Type B pancreatic cell (in vitro differentiated cells): ENCODE data around the gene FGF3. TPM values are rescaled to one million over a fixed set of nuclear protein-coding genes. Genes with fewer than 3 reads are reported as not detected.

ENCODE experiments used
- DNase-seq: peaks from one replicate; pipeline ENCODE4 v3.0.0; 2021; ENCODE audit warnings: mixed read lengths; ENCODE audit not compliant: unreplicated experiment; ENCODE audit errors: extremely low spot score
- H3K27ac Mint-ChIP-seq: 2 replicates; pipeline ENCODE4 v1.8.0; 2021; ENCODE audit warnings: mild to moderate bottlenecking, mixed read lengths
- H3K27me3 Mint-ChIP-seq: 2 replicates; pipeline ENCODE4 v1.8.0; 2021; ENCODE audit warnings: mixed read lengths
- H3K36me3 Mint-ChIP-seq: 2 replicates; pipeline ENCODE4 v1.8.0; 2021; ENCODE audit warnings: mixed read lengths
- H3K4me1 Mint-ChIP-seq: one replicate; pipeline ENCODE4 v1.8.0; 2021; ENCODE audit warnings: mixed read lengths; ENCODE audit not compliant: unreplicated experiment
- H3K4me3 Mint-ChIP-seq: 2 replicates; pipeline ENCODE4 v1.8.0; 2021; ENCODE audit warnings: mild to moderate bottlenecking, mixed read lengths
- H3K9me3 Mint-ChIP-seq: 2 replicates; pipeline ENCODE4 v1.8.0; 2021; ENCODE audit warnings: mixed read lengths
- CTCF ChIP-seq: fragments of 200-600 bp; sonication (generic); conservative IDR thresholded peaks from 2 replicates; pipeline ENCODE4 v1.5.0; 2021; ENCODE audit warnings: antibody characterized with exemption, mild to moderate bottlenecking
- total RNA-seq: library from RNA; stranded (reverse); gene quantifications from 2 replicates; pipeline ENCODE4 v1.2.1, GENCODE V29; 2021; ENCODE audit warnings: low replicate concordance

The FGF3 gene
- total RNA-seq, 1 donor from 2014 or later = not detected

GRCh38 chr11:69830086-69830485 lies 10.9 kb upstream of the FGF3 start:
- no peak for DNase-seq
- no peaks in the 10 kb centered on the region for H3K9me3 Mint-ChIP-seq
- H3K27me3 Mint-ChIP-seq = peaks cover 28% of the 10 kb centered on the region
- H3K4me3 Mint-ChIP-seq = no peak overlapping the region
- H3K4me1 Mint-ChIP-seq = peaks cover 5% of the 10 kb centered on the region
- no peak for TF ChIP-seq CTCF
- no peak overlapping the region for H3K27ac Mint-ChIP-seq
- no peaks in the 10 kb centered on the region for H3K36me3 Mint-ChIP-seq

- peaks cover 5% of the 10 kb centered on the region for H3K4me1 Mint-ChIP-seq
- no peak for TF ChIP-seq CTCF
- H3K4me3 Mint-ChIP-seq = no peak overlapping the region
- H3K9me3 Mint-ChIP-seq = no peaks in the 10 kb centered on the region
- H3K27me3 Mint-ChIP-seq = peaks cover 37% of the 10 kb centered on the region
- DNase-seq = no peak
- no peaks in the 10 kb centered on the region for H3K36me3 Mint-ChIP-seq
- no peak overlapping the region for H3K27ac Mint-ChIP-seq
These were observed 9.7 kb upstream of the FGF3 start for GRCh38 chr11:69828971-69829344.

GRCh38 chr11:69828276-69828970 lies 9.2 kb upstream of the FGF3 start:
- Mint-ChIP-seq H3K36me3 (no peaks in the 10 kb centered on the region), H3K4me3 (no peak overlapping the region), H3K27me3 (peaks cover 36% of the 10 kb centered on the region), H3K9me3 (no peaks in the 10 kb centered on the region), H3K27ac (no peak overlapping the region), H3K4me1 (peaks cover 5% of the 10 kb centered on the region)
- TF ChIP-seq CTCF = no peak
- DNase-seq = no peak

GRCh38 chr11:69826773-69827172 lies 7.6 kb upstream of the FGF3 start:
- Mint-ChIP-seq H3K27ac (no peak overlapping the region), H3K9me3 (no peaks in the 10 kb centered on the region), H3K4me1 (no peaks in the 10 kb centered on the region), H3K36me3 (no peaks in the 10 kb centered on the region), H3K4me3 (no peak overlapping the region), H3K27me3 (peaks cover 37% of the 10 kb centered on the region)
- no peak for TF ChIP-seq CTCF
- no peak for DNase-seq

GRCh38 chr11:69825941-69826340 lies 6.7 kb upstream of the FGF3 start:
- Mint-ChIP-seq H3K9me3 (no peaks in the 10 kb centered on the region), H3K4me1 (no peaks in the 10 kb centered on the region), H3K36me3 (no peaks in the 10 kb centered on the region), H3K27me3 (peaks cover 44% of the 10 kb centered on the region), H3K4me3 (no peak overlapping the region), H3K27ac (no peak overlapping the region)
- TF ChIP-seq CTCF = no peak
- no peak for DNase-seq
